ENCODE results near the gene CACNG1. TPM values are rescaled to one million over a fixed set of nuclear protein-coding genes. Genes with fewer than 3 reads are reported as not detected.

Gene CACNG1
- total RNA-seq, 1 donor from 2014 or later, result 0.18 TPM

DNA sequence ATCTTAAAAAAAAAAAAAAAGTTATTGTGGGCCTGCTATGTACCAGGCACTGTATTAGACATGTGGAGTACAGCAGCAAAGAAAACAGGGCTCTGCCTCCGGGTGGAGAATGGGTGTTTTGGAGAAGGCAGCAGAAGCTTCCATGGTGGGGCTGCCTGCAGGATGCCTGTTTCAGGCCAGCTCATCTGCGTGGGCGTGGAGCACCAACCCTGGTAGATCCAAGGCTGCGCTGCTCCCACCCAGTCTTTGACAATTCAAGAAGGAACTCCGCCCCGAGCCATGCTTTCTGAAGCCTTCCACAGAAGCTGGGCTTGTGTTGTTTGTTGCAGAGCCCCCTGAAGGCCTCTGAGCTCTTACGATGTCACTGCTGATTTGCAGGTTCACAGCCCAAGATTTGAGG is 23.2 kb upstream of the CACNG1 start:
- Mint-ChIP-seq H3K27me3 (ENCODE audit: low read depth) (no peaks in the 10 kb centered on the region), H3K36me3 (no peaks in the 10 kb centered on the region), H3K4me3 (no peak overlapping the region), H3K9me3 (no peaks in the 10 kb centered on the region), H3K4me1 (peaks cover 8% of the 10 kb centered on the region), H3K27ac (no peak overlapping the region)
- TF ChIP-seq, protein P1, sequence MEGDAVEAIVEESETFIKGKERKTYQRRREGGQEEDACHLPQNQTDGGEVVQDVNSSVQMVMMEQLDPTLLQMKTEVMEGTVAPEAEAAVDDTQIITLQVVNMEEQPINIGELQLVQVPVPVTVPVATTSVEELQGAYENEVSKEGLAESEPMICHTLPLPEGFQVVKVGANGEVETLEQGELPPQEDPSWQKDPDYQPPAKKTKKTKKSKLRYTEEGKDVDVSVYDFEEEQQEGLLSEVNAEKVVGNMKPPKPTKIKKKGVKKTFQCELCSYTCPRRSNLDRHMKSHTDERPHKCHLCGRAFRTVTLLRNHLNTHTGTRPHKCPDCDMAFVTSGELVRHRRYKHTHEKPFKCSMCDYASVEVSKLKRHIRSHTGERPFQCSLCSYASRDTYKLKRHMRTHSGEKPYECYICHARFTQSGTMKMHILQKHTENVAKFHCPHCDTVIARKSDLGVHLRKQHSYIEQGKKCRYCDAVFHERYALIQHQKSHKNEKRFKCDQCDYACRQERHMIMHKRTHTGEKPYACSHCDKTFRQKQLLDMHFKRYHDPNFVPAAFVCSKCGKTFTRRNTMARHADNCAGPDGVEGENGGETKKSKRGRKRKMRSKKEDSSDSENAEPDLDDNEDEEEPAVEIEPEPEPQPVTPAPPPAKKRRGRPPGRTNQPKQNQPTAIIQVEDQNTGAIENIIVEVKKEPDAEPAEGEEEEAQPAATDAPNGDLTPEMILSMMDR (IDR thresholded peaks at IDR 0.05; ENCODE audit: unreplicated experiment), result no peak
- DNase-seq (ENCODE audit: low spot score in 2 of 2, unreplicated experiment in 2 of 2), result no peak

GRCh38 chr17:67021743-67022450 is 22.5 kb upstream of the CACNG1 start:
- no peak overlapping the region for H3K4me3 Mint-ChIP-seq
- H3K4me1 Mint-ChIP-seq, result peaks cover 8% of the 10 kb centered on the region
- TF ChIP-seq, protein P1 (IDR thresholded peaks at IDR 0.05; ENCODE audit: unreplicated experiment), result no peak
- no peak overlapping the region for H3K27ac Mint-ChIP-seq
- no peaks in the 10 kb centered on the region for H3K9me3 Mint-ChIP-seq
- DNase-seq (ENCODE audit: low spot score in 2 of 2, unreplicated experiment in 2 of 2), result no peak
- no peaks in the 10 kb centered on the region for H3K36me3 Mint-ChIP-seq
- no peaks in the 10 kb centered on the region for H3K27me3 Mint-ChIP-seq (ENCODE audit: low read depth)

DNA sequence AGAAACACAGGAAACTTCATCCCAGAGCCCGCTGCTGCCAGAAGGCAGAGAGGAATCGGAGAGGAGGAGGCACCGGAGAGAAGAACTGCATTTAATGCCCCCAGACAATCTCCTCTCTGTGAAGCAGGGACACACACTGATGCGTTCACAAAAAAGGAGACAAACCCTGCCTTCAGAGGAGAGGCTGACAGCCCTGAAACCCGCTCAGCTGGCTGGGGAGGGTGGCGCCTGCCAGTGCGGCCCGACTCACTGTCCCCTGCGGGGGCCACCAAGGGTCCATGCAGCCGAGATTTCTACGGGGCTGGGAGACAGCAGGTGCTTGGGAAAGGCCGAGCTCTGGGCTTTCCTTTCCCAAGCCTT is 21.9 kb upstream of the CACNG1 start:
- DNase-seq (ENCODE audit: low spot score in 2 of 2, unreplicated experiment in 2 of 2), result no peak
- Mint-ChIP-seq H3K27ac (no peak overlapping the region), H3K27me3 (ENCODE audit: low read depth) (no peaks in the 10 kb centered on the region), H3K4me3 (no peak overlapping the region), H3K4me1 (peaks cover 8% of the 10 kb centered on the region), H3K9me3 (no peaks in the 10 kb centered on the region), H3K36me3 (no peaks in the 10 kb centered on the region)
- TF ChIP-seq, protein P1 (IDR thresholded peaks at IDR 0.05; ENCODE audit: unreplicated experiment), result no peak

GRCh38 chr17:67024736-67025135 is 19.6 kb upstream of the CACNG1 start:
- DNase-seq (ENCODE audit: low spot score in 2 of 2, unreplicated experiment in 2 of 2), result no peak
- Mint-ChIP-seq H3K4me3 (no peak overlapping the region), H3K9me3 (no peaks in the 10 kb centered on the region), H3K4me1 (no peaks in the 10 kb centered on the region), H3K27ac (no peak overlapping the region), H3K27me3 (ENCODE audit: low read depth) (no peaks in the 10 kb centered on the region), H3K36me3 (no peaks in the 10 kb centered on the region)
- TF ChIP-seq, protein P1 (IDR thresholded peaks at IDR 0.05; ENCODE audit: unreplicated experiment), result no peak

DNA sequence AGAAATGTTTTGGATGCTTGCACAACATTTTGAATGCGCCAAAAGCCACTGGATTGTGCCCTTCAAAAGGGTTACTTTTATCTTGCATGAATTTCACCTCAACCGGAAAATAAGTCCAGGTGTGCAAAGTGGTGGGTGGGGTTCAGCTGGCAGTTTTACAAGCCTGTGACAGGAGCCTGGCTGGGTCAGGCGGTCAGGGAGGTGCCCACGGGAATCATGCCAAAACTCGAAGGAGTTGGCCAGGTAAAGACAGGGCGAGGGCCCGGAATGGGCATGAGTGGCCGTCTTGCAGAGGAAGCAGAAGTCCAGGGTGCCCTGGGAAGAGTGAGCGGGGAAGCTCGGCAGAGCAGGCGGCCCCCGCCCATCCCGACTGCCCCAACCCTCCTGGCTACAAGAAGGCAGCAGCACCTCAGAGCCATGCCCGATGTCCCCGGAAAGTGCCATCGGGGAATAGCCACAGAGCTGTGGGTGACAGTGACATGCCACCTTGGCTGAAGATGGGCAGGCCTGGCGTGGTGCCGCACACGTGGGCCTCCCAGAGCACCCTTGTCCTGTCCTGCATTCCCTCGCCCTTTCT is 19.1 kb upstream of the CACNG1 start:
- no peak for DNase-seq (ENCODE audit: low spot score in 2 of 2, unreplicated experiment in 2 of 2)
- TF ChIP-seq, protein P1 (IDR thresholded peaks at IDR 0.05; ENCODE audit: unreplicated experiment), result no peak
- no peaks in the 10 kb centered on the region for H3K4me1 Mint-ChIP-seq
- no peak overlapping the region for H3K4me3 Mint-ChIP-seq
- H3K27me3 Mint-ChIP-seq (ENCODE audit: low read depth), result no peaks in the 10 kb centered on the region
- no peaks in the 10 kb centered on the region for H3K9me3 Mint-ChIP-seq
- no peak overlapping the region for H3K27ac Mint-ChIP-seq
- H3K36me3 Mint-ChIP-seq, result no peaks in the 10 kb centered on the region

Data from mesothelial cell of epicardium (in vitro differentiated cells).